Stimulated activated CD8-positive, alpha-beta memory T cell treated with anti-CD3 and anti-CD28 coated beads, Interleukin-2, amount 100 ng/mL, for 48 hours (primary cell): ENCODE data around the gene AADAT.

ENCODE experiments used
- DNase-seq, 2 donors: peaks; one replicate each; pipeline ENCODE4 v3.0.0-alpha.2; 2020; ENCODE audit warnings: low read depth in 2 of 2

The AADAT gene

DNA sequence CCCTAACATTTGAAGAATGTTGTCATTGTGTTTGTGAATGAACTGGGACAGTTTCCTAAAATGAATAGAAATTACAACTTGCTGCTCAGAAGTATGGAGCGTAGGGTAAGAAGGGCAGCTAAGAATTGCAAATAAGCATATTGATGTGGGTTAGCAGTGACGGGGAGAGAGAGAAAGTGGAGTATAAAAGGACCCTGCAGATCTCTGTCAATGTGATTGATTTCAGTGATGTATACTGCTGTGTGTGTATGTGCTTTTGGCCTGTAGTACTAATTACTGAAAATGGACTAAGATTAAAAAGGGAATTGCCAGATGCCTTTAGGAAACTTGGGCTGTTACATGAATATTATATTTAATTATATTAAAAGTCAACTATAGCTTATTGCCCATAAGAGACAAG lies 55.8 kb downstream of the AADAT start:
- no peak for DNase-seq

DNA sequence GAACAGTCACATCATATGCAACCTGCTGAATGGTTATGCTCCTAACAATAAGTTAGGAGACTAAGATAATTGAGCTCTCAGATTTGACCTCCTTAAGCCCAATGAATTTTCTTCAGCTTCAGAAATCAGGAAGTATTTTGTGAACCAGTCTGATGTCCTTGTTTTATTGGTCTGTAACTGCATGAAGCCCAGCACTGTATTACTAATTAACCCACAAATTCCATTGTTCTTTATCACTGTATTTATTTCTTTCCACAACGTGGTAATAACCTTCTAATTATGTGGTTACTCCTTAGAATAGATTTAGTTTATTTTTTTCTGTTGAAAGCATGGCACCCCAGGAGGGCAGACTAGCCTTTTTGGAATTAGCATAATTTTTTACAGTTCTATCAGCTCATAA lies 59.6 kb downstream of the AADAT start:
- DNase-seq: no peak

DNA sequence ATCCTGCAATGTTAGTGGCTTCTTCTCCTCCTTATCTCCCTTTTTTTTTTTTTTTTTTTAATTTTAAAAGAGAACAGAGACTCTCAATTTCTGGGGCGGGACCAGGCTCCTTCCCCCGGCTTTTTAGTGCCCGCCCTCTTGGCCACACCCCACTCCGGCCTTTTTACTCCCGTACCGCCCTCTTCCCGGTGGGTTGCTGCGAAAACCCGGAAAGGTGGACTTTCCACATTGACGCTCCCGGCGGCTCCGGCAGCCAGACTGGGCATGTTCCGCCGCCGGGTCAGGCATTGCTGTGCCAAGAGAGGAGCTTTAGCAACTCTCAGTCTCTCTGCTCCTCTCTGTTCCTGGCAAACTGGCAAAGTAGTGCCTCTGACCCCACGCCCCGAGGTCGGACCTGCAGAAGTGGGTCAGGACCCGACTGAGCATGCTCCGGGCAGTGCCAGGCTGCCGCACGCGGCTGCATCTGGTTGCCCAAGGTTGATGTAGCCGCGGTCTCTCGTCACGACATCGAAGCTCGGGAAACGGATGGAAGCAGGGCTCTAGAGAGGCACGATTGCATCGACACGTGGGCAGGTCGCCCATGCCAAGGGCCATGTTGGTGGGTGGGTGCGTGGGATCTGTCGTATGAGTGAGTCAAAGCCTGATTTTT lies 62.5 kb downstream of the AADAT start:
- peak; percentile 72 to 83 for DNase-seq

DNA sequence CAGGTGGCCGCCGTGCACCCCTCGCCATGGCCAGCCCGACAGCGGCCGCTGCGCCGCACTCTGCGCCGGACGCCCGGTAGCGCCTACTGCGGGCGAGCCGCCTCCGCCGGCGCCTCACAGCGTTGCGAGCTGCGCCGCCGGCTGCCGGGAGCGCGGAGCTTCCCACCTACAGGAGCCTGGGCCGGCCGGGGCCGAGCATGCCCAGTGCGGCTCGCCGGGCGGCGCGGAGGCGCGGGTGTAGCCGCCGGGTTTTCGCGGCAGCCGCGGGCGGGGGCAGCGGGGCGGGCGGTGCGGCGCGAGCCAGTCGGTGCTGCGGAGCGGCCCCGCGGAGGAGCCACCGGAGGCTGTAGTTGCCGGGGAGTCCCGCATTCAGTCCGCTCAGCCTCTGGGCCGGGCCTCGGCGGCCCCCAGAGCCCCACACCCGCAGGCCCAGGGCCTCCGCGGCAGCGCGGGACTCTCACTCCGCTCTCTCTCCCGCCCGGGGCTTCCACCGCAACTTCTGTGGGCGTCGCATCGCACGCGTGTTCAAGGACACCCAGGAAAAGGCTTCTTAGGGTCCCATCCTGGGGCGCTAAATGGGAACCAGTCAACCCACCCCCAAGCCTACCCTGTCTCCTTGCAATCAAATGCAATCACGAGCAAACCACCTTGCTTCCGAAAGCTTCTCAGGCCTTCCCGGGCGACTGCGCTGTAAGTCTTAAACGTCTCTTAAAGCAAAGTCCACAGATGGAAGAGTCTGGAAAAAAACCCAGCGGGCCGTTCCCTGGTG lies 63.3 kb downstream of the AADAT start, which contains the start of gene MFAP3L:
TSS of gene MFAP3L (minus strand) at position 143 of the 769 bp plus-strand sequence. CDS start 20,518 bp downstream, outside the sequence.
- peak; percentile 61 to 77 for DNase-seq

DNA sequence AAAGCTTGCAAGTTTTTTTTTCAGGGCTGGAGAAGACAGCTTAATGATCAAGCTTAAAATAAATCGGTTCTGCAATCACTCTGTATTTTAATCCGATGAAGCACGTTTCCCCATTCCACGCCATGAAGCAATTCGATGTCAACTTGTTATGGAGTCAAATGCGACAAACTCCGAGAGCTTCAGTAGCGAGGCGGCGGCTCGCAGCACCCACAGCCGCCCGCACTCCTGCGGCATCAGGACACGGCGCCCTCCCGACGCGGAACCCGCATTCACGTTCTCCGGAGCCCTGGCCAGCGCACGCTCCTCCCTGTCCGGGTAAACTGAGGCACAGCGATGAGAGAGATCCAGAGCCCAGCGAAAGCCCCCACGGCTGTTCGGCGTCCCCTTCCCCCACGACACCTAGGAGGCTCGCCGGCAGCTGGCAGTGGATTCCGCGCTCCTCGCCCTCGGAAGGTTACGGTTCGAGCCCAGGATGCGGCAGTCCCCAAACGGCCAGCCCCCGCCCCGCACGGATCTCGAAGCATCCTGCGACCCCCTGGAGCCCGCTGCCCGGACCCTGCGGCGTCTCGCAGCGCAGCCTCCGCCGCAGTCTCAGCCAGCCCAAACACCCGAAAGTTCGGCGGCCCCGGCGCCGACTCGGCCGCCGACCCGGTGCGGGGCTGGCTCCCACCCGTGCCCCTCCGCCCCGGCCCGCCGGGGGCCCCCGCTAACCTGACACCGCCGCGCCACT lies 64.1 kb downstream of the AADAT start:
- no peak for DNase-seq

DNA sequence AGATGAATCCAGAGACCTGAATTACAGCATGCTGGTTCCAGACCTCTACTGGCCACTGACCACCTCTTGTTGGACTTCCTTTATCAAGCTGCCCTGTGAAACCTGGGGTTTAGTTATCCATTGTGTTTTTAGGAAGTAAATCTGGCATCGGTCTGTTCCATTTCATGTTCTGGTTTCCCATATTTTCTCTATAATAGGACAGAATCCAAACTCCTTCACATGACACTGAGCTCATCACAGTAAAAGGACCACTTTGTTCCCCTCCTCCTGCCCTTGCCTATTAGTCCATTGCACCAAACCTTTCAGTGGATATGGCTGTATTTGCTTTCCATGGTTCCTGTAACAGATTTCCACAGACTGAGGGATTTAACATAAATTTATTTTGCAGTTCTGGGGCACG lies 67.5 kb downstream of the AADAT start:
- DNase-seq: no peak

DNA sequence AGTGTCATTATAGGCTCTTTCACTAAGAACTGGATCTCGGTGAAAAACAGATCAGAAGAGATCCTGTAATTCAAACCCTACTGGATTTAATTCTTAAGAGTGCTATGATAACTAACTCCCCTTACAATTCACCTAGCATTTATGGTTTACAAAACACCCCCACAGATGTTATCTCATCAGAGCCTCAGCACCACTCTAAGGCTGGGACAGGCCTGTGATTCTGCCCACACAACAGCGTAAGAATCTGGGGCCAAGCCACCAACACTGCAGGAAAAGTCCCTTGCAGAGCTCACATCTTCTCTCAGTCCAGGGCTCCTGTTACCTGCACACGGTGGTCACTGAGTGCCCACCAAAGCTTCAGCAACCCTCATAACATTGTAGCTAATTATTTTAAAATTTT lies 72.5 kb downstream of the AADAT start:
- DNase-seq: no peak

DNA sequence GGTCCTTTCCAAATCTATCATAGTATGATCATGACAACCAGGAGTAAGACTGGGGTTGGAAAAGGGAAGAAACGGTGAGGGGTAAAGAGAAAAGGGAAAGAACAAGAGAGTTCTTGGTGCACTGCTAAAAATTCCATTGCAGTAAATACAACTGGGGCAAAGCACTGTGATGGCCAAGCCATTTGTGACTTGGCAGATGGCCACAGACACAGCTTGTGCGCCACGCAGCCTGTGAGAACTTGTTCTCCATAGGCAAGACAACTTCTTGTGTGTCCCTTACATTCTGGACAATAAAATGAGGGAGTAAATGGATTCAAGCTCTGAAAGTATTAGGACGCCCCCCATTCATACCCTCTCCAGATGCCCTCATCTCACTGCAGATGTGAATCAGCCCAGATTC lies 74.5 kb downstream of the AADAT start:
- DNase-seq: no peak

DNA sequence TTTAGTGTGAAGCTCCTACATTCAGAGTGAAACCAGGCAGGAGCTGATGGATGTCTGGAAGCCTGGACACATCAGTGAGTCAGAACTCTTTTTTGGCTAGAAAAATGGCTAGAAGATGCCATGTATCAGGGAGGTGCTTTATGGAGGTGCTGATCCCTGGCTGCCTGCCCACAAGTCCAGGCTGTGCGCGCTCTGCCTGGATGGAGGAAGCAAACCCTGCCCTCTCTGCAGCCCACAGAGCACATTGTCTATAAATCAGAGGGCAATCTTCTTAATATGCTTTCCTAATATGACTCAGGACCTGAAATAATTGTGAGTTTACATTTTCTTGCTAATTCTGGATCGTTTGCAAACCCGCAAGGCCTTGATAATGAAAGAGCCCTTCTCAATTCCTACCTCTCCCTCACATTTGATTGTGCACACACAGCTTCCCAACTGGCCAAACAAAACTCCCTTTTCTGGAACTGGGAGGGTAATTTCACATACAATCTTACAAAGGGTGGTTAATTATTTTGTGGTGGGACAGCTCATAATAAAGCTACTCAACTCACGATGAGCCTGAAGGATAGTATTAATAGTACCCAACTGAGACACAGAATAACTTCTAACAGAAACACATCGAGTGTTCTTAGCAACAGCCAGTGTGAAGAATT lies 75.3 kb downstream of the AADAT start:
- no peak for DNase-seq

DNA sequence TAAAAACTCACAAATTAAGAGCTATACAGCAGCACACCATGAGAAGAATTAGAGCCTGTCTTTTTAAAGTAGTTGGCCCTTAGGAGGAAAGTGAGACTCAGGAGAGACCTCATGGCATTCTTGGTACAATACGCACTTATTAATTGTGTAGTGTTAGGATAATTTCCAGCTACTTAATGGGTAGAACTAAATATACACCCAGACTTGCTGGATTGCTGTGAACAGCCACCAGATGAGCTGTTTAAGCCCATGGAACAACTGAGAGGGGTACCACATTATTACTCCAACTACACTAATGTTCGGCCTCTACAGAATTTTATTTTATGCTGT lies 77.2 kb downstream of the AADAT start:
- no peak for DNase-seq

DNA sequence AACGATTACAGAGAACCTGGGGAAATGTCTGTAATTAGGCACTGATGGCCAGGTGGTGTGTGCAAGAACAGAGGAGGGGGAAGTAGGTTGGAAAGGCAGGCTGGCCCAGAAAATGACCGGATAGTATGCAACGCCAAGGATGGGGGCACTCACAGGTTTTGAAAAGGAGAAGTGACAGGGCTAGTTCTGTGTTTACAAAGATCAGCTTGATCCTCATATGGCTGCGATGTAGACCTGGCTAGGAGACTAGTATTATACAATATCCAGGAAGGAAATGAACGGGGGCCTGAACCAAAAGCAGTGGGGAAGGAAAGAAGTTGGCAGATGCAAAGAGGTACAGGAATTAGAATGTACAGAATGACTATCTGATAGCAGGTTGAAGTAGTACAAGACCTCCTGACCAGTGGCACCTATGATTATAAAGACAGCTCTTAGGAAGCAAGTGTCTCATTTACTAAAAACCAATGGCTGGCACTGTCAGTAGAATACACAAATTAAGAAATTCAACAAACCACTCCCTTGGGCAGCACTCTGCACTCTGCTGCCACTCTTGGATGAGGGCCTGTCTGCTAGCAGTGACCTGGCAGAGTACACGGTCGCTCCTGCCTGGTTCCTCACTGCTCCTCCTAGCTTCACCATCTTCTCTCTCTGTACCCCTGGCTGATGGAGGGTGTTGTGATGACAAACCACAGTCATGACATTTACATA lies 77.7 kb downstream of the AADAT start:
- DNase-seq: no peak
